Neural progenitor cell (in vitro differentiated cells): ENCODE measurements around the gene EHBP1.

ENCODE experiments used
- CTCF ChIP-seq: fragments of 200-600 bp; sonication (generic); IDR thresholded peaks from 2 replicates; pipeline ENCODE4 v1.5.1; 2017; ENCODE audit warnings: antibody characterized with exemption, mild to moderate bottlenecking
- EZH2 ChIP-seq: fragments of 200-600 bp; sonication (generic); IDR thresholded peaks from 2 replicates; pipeline ENCODE4 v1.6.1; 2017; ENCODE audit warnings: antibody characterized with exemption, mild to moderate bottlenecking, moderate library complexity

- TF ChIP-seq CTCF: no peak
- TF ChIP-seq EZH2: no peak
These were observed 259.2 kb downstream of the EHBP1 start for GRCh38 chr2:62964671-62965070.
